Measurements from ENCODE around the gene WDR37. TPM values are rescaled to one million over a fixed set of nuclear protein-coding genes. Genes with fewer than 3 reads are reported as not detected.

WDR37 gene
- polyA plus RNA-seq, 1 of the 3 experiments (the other 2 are of a cell fraction) = 11.9 TPM

DNA sequence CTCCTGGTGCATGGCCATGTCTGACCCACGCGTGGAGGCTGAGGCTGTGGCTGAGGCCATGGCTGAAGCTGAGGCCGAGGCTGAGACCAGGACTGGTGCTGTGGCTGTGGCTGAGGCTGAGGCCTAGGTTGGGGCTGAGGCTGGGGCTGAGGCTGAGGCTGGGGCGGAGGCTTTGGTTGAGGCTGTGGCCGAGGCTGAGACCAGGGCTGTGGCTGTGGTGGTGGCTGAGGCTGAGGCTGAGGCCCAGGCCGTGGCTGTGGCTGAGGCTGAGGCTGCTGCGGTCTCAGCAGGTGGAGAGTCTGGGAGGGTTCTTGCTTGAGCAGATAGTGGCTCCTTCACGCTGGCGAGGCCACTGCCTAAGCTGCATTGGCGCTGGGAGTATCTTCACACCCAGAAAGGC, 76.4 kb downstream of the WDR37 start (continued):
- TF ChIP-seq, protein P1, sequence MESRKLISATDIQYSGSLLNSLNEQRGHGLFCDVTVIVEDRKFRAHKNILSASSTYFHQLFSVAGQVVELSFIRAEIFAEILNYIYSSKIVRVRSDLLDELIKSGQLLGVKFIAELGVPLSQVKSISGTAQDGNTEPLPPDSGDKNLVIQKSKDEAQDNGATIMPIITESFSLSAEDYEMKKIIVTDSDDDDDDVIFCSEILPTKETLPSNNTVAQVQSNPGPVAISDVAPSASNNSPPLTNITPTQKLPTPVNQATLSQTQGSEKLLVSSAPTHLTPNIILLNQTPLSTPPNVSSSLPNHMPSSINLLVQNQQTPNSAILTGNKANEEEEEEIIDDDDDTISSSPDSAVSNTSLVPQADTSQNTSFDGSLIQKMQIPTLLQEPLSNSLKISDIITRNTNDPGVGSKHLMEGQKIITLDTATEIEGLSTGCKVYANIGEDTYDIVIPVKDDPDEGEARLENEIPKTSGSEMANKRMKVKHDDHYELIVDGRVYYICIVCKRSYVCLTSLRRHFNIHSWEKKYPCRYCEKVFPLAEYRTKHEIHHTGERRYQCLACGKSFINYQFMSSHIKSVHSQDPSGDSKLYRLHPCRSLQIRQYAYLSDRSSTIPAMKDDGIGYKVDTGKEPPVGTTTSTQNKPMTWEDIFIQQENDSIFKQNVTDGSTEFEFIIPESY (IDR thresholded peaks at IDR 0.05; ENCODE audit: borderline replicate concordance, low read depth) = no peak
- TF ChIP-seq MEF2A (IDR thresholded peaks at IDR 0.05; ENCODE audit: borderline replicate concordance, low read depth) = no peak

DNA sequence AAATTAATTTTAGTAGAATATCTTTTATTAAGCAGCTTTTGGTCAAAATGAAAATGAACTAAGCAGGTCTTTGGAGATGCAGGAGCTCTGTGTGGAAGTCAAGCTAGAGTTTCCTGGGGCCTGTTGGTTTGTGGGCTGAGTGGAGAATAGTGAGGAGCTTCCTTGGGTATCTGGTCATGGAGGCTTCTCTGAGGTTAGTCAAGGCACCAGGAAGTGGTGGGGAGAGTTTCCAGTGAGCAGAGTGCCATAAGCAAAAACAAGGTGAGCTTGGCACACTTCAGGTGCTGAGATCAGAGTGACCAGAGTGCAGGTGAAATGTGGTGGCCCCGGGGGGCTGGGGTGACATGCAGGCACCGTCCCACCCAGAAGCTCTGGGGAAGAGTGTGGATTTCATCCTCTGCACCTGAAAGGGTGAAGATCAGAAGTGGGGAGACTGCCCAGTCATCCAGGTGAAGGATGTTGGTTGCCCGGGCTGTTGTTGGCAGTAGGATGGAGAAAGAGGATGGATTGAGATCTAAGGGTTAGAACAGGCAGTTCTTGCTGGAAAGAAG, 77.4 kb downstream of the WDR37 start:
- H3K4me3 ChIP-seq (ENCODE audit: low read depth in 2 of 2, low read length in 1 of 2) = no peak overlapping the region
- peaks cover 9 to 29% of the 10 kb centered on the region in 2 experiments for H3K36me3 ChIP-seq (replicated peaks in 1 of 2; ENCODE audit: control insufficient read depth in 1 of 2, insufficient read depth in 2 of 2, low read length in 1 of 2)
- H3K9ac ChIP-seq = no peak overlapping the region
- no peak for DNase-seq
- no peaks in the 10 kb centered on the region for H3K79me2 ChIP-seq (ENCODE audit: insufficient read depth)
- H3K27me3 ChIP-seq (ENCODE audit: insufficient read depth) = no peaks in the 10 kb centered on the region
- no peaks in the 10 kb centered on the region for H3K4me1 ChIP-seq (ENCODE audit: control insufficient read depth in 1 of 2, insufficient read depth in 2 of 2, low read depth in 1 of 2, low read length in 1 of 2)
- no peak overlapping the region for H2AFZ ChIP-seq (ENCODE audit: low read depth)
- ChIA-PET CTCF (interaction anchor here (1.2 kb wide), 1 partner anchor 24 kb away, joined by 3 read pairs; no protein-coding TSS in a partner anchor), POLR2A (no interaction called here)
- H3K4me2 ChIP-seq = no peak overlapping the region
- TF ChIP-seq GATA2 (CRISPR knock-in tag; IDR thresholded peaks at IDR 0.05) = no peak
- TF ChIP-seq FOXM1 (IDR thresholded peaks at IDR 0.05; ENCODE audit: low read depth) = no peak
- TF ChIP-seq, protein P2, sequence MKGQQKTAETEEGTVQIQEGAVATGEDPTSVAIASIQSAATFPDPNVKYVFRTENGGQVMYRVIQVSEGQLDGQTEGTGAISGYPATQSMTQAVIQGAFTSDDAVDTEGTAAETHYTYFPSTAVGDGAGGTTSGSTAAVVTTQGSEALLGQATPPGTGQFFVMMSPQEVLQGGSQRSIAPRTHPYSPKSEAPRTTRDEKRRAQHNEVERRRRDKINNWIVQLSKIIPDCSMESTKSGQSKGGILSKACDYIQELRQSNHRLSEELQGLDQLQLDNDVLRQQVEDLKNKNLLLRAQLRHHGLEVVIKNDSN (IDR thresholded peaks at IDR 0.05; ENCODE audit: borderline replicate concordance, low read depth) = no peak
- TF ChIP-seq EP300 (IDR thresholded peaks at IDR 0.05; ENCODE audit: borderline replicate concordance in 1 of 2, low read depth in 1 of 2, low read length in 1 of 2) = no peak
- TF ChIP-seq POLR2AphosphoS5 (IDR thresholded peaks at IDR 0.05; ENCODE audit: low read depth, low read length) = no peak
- TF ChIP-seq, protein P3, sequence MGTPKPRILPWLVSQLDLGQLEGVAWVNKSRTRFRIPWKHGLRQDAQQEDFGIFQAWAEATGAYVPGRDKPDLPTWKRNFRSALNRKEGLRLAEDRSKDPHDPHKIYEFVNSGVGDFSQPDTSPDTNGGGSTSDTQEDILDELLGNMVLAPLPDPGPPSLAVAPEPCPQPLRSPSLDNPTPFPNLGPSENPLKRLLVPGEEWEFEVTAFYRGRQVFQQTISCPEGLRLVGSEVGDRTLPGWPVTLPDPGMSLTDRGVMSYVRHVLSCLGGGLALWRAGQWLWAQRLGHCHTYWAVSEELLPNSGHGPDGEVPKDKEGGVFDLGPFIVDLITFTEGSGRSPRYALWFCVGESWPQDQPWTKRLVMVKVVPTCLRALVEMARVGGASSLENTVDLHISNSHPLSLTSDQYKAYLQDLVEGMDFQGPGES (IDR thresholded peaks at IDR 0.05; ENCODE audit: low read depth, low read length) = no peak
- no peak for TF ChIP-seq CHD2 (IDR thresholded peaks at IDR 0.05; ENCODE audit: low read length, partially characterized antibody)
- TF ChIP-seq, protein P4, sequence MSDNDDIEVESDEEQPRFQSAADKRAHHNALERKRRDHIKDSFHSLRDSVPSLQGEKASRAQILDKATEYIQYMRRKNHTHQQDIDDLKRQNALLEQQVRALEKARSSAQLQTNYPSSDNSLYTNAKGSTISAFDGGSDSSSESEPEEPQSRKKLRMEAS (IDR thresholded peaks at IDR 0.05; ENCODE audit: low read depth) = no peak
- TF ChIP-seq MXI1 (IDR thresholded peaks at IDR 0.05; ENCODE audit: low read depth, low read length) = no peak
- TF ChIP-seq RFX5 (IDR thresholded peaks at IDR 0.05; ENCODE audit: low read length) = no peak
- no peak for TF ChIP-seq NRF1 (IDR thresholded peaks at IDR 0.05; ENCODE audit: low read depth, low read length)
- no peaks in the 10 kb centered on the region for H3K9me3 ChIP-seq
- H3K27ac ChIP-seq (ENCODE audit: low read depth in 2 of 2, low read length in 1 of 2) = no peak overlapping the region
- 89% methylated on average over 3 of the region's 3 CpGs for WGBS (ENCODE audit: low lambda C conversion rate)
- no peaks in the 10 kb centered on the region for H3K9me2 ChIP-seq
- H4K20me1 ChIP-seq (ENCODE audit: insufficient read depth) = no peaks in the 10 kb centered on the region
- no peaks in the 10 kb centered on the region for H3F3A ChIP-seq (replicated peaks; ENCODE audit: insufficient read depth)
